DND-41 (cell line): Measurements from ENCODE around the gene CDCA7L.

Source experiments
- EZH2 ChIP-seq: IDR thresholded peaks from 3 replicates; pipeline ENCODE4 v1.6.1; 2012; ENCODE audit warnings: borderline replicate concordance, low read depth, mild to moderate bottlenecking, moderate library complexity, low read length, inconsistent platforms; ENCODE audit not compliant: severe bottlenecking
- TF ChIP-seq, protein P1 (sequence below): IDR thresholded peaks from 2 replicates; pipeline ENCODE4 v1.5.1; 2012; ENCODE audit warnings: borderline replicate concordance, low read length, moderate library complexity, mild to moderate bottlenecking; ENCODE audit not compliant: poor library complexity, severe bottlenecking; ENCODE audit errors: extremely low read depth

- TF ChIP-seq, protein P1, sequence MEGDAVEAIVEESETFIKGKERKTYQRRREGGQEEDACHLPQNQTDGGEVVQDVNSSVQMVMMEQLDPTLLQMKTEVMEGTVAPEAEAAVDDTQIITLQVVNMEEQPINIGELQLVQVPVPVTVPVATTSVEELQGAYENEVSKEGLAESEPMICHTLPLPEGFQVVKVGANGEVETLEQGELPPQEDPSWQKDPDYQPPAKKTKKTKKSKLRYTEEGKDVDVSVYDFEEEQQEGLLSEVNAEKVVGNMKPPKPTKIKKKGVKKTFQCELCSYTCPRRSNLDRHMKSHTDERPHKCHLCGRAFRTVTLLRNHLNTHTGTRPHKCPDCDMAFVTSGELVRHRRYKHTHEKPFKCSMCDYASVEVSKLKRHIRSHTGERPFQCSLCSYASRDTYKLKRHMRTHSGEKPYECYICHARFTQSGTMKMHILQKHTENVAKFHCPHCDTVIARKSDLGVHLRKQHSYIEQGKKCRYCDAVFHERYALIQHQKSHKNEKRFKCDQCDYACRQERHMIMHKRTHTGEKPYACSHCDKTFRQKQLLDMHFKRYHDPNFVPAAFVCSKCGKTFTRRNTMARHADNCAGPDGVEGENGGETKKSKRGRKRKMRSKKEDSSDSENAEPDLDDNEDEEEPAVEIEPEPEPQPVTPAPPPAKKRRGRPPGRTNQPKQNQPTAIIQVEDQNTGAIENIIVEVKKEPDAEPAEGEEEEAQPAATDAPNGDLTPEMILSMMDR = no peak
- no peak for TF ChIP-seq EZH2
Measured at GRCh38 chr7:21947056-21947455, 1.4 kb upstream of the CDCA7L start.
